HL-60 (cell line): Measurements from ENCODE around the gene TIAM1.

ENCODE experiments used
- DNase-seq, 2 experiments: peaks; one replicate each; pipeline ENCODE4 v3.0.0-alpha.2; 2010 to 2020; ENCODE audit warnings: low read depth in 1 of 2, low spot score in 1 of 2
- H3K27ac ChIP-seq: fragments of 250-450 bp; sonication (Bioruptor Pico); replicated peaks from 2 replicates; pipeline ENCODE4 v1.5.1; 2020; ENCODE audit warnings: mild to moderate bottlenecking, moderate library complexity
- H3K27me3 ChIP-seq: fragments of 250-450 bp; sonication (Bioruptor Pico); 2 replicates; pipeline ENCODE4 v1.5.1; 2021; ENCODE audit warnings: mild to moderate bottlenecking, moderate library complexity; ENCODE audit not compliant: insufficient read depth, poor library complexity, severe bottlenecking
- H3K4me3 ChIP-seq: replicated peaks from 2 replicates; pipeline ENCODE4 v1.5.1; 2011; ENCODE audit warnings: mild to moderate bottlenecking, control low read depth, low read length; ENCODE audit not compliant: insufficient read depth
- CTCF ChIP-seq: IDR thresholded peaks from one replicate; pipeline ENCODE4 v1.5.1; 2011; ENCODE audit warnings: low read length, control low read depth, inconsistent platforms; ENCODE audit not compliant: insufficient read depth
- GABPA ChIP-seq: IDR thresholded peaks from 2 replicates; pipeline ENCODE4 v1.6.1; 2012; ENCODE audit warnings: low read depth
- POLR2AphosphoS5 ChIP-seq: IDR thresholded peaks from 2 replicates; pipeline ENCODE4 v1.6.1; 2012; ENCODE audit warnings: low read depth
- REST ChIP-seq: IDR thresholded peaks from 2 replicates; pipeline ENCODE4 v1.6.1; 2012; ENCODE audit warnings: low read depth; ENCODE audit not compliant: insufficient replicate concordance
- SPI1 ChIP-seq: IDR thresholded peaks from 2 replicates; pipeline ENCODE4 v1.6.1; 2012; ENCODE audit warnings: low read depth, mild to moderate bottlenecking, borderline replicate concordance

Gene TIAM1

GRCh38 chr21:31181082-31181750, 162.8 kb downstream of the TIAM1 start:
- no peak overlapping the region for H3K4me3 ChIP-seq
- H3K27ac ChIP-seq: no peak overlapping the region

DNA sequence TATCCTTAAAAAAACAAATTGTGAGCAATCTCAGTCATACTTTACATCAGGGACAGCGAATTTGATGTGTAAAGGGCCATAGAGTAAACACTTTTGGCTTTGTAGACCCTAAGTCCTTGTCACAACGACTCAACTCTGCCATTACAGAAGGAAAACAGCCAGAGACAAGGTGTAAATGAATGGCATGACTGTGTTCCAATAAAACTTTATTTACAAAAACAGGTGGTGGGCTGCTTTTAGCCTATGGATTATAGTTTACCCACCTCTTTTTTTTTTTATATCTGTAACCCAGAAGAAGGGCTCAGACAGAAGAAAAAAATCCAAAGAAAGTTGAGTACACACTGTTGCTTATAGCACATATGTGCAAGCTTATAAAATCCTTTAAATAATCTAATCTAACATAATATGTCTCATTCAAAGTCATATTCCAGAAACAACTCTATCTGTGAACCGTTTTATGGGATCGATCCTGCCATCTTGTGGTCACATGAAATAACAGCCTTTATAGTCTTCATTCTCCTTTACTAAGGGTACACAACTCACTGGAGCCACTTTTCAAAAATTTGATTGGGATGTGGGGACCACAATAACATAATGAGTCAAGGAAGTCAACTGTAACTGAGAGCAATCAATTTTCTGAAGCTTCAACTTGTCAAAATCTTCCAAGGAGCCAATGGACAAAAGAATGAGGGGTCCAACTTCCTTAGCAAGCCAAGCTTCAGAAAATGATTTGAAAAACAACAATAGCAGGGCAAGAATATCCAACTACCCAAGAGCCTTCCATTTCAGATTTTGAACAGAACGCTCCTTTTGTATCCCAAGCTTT, 163.6 kb downstream of the TIAM1 start:
- Histone ChIP-seq H3K27me3 (peaks cover 2% of the 10 kb centered on the region), H3K27ac (no peak overlapping the region), H3K4me3 (no peak overlapping the region)
- TF ChIP-seq GABPA (no peak), POLR2AphosphoS5 (no peak), CTCF (peak; percentile 12), REST (no peak), SPI1 (no peak)
- DNase-seq: peak in 1 of 2 experiments; percentile 30

More at GRCh38 chr21:31181082-31181750, 162.8 kb downstream of the TIAM1 start:
- no peak for DNase-seq
- TF ChIP-seq REST: no peak
- H3K27me3 ChIP-seq: peaks cover 2% of the 10 kb centered on the region

DNA sequence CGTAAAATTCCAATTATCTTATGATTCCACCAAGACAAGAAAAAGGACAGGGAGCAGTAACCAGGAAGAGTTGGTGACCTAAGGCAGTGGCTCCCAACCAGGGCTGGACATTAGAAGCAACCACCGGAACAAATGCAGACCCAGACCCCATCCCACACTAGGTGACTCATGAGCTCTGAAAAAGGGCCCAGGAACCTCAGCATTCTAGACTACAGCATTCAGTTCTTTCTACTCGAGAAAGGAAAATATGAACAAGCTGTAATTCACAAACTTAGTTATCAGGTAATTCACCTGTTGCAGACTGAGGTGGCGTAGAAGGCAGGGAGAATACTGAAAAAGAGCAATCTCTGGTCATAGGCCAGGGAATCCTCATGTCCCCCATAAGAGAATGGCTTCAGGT, 167.3 kb downstream of the TIAM1 start:
- TF ChIP-seq GABPA: no peak
- no peak for TF ChIP-seq SPI1
- TF ChIP-seq POLR2AphosphoS5: no peak
- TF ChIP-seq REST: no peak
- TF ChIP-seq CTCF: no peak
- H3K4me3 ChIP-seq: no peak overlapping the region
- H3K27me3 ChIP-seq: peaks cover 11% of the 10 kb centered on the region
- no peak overlapping the region for H3K27ac ChIP-seq
- DNase-seq: no peak
